Amniotic epithelial cell (primary cell): ENCODE measurements around the gene CYYR1.

Source experiments
- DNase-seq: peaks from one replicate; pipeline ENCODE4 v3.0.0-alpha.2; 2010; ENCODE audit warnings: low read depth

The CYYR1 gene

DNA sequence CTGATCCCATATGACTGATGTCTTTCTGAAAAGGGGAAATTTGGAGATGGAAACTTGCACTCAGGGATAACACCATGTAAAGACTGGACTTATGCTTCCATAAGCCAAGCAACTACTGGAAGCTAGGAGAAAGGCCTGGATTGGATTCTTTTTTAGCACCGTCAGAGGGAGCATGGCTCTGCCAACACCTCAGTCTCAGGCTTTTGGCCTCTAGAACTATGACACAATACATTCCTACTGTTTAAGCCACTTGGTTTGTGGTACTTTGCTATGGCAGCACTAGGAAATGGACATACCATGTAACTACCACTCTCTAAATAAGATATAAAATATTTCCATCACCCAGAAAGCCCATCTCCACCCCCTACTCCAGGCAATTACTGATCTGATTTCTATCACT is 139.7 kb downstream of the CYYR1 start:
- no peak for DNase-seq

DNA sequence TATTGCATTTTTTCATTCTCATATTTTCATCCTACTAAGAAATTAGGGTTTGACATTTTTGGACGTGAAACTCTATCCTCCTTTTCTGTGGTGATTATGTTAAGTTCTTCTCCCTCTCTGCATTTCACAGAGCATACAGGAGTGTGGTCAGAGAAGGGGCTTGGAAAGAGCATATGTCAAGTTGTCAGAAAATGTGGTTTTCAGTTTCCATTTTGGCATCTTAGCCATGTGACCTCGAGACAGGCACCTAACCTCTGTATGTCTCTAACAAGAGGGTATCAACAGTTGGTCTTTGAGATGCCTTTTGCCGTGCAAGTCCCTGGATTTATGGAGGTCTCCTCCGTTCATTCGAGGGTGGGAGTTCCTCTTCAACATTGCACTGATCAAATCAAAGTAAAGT is 140.7 kb downstream of the CYYR1 start:
- no peak for DNase-seq

DNA sequence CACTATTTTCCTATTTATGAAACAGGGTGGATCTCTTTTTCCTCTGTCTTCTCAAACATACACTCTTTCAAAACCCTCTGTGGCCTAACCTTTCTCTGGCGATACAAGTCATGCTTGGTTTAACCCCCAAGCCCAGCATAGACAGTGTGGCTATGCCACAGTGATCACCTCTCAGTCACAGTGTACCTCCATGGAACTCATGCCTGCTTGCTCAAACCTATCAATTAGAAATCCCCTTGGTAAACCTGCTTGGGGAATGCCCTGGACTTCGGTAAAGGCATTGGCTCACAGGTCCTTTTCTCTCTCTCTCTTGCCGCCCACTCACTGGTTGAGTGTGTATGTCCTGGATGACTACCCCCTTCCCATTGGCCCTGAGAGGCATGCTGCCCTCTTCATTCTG is 147.5 kb downstream of the CYYR1 start:
- DNase-seq = no peak

DNA sequence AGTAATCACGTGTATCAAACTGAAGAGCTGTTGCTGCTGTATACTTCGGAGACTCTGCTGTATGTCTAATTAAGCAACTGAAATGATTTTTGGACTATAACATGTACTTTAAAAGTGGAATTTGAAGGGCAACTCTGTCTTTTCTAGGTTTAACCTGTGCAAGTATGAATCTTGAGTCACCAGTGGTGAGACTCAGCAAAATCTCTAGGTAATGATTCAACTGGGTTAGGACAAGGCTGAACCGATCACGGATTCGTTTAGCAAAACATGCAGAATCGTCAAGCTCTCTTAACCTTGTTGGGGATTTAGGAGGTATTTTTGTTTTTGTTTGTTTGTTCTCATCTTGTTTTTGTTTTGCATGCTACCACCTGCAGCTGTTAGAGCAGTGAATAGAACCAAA is 149.6 kb downstream of the CYYR1 start:
- DNase-seq = no peak

DNA sequence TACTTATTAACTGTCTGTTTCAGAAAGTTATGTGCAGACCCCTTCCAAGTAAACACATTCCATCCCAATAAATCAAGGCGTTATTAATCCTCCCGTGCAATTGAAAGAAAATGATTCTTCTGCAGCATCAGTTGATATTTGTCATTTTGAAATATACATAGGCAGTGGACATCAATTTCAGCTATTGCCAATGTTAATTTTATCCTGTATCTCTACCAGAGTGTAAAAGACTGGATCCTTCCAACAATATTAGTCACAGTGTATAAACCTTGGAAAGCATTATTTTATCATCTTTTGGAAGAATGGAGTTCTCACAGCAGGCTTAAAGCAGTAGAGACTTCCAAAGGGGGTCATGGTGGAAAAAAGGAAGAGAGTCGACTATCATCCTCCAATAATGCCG is 150.4 kb downstream of the CYYR1 start:
- DNase-seq = no peak

DNA sequence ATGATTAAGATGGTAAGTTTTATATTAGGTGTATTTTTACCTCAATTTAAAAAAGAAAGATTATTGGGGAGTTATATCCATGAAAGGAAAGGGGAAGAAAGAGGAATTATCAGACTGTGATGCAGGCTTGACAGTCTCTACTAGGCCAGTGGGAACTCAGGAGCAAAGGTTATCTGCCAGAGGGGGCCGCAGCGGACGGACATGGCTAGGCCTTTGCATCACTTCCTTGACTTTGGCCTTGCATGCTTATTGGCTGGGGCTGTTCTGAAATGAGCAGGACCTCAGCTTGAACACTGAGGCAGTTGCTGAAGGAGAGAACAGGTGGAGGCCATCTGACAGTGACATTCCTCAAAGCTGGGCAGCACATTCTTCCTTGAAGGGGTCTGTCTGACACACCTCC is 150.9 kb downstream of the CYYR1 start:
- DNase-seq = no peak

DNA sequence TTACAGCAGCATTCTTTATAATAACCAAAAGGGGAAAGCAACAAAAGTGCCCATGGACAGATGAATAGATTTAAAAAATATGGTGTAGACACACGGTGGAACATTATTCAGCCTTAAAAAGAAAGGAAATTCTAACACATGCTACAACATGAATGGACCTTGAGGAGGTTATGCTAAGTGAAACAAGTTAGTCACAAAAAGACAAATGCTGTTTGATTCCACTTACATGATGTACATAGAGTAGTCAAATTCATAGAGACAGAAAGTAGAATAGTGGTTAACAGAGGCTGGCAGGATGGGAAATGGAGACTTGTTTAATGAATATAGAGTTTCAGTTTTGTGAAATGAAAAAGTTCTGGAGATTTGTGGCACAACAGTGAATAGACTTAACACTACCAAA is 151.4 kb downstream of the CYYR1 start:
- no peak for DNase-seq
